Tibial nerve (tissue), 4 donors: ENCODE measurements around the gene MTTP. TPM values are rescaled to one million over a fixed set of nuclear protein-coding genes. Genes with fewer than 3 reads are reported as not detected.
A peak's percentile ranks its signal among the peaks of the same experiment; 100 is the strongest.

Experiments used
- DNase-seq, 2 donors: peaks; one replicate each; pipeline ENCODE4 v3.0.0-alpha.2; 2019; ENCODE audit warnings: low spot score in 2 of 2
- H3K27ac ChIP-seq, 4 donors: fragments of 200-600 bp; sonication (generic) in 3 of 4; one replicate each; pipeline ENCODE4 v1.5.1; 2017 to 2019; ENCODE audit warnings: mild to moderate bottlenecking in 1 of 4
- H3K27me3 ChIP-seq, 2 donors: fragments of 200-600 bp; sonication (generic) in 1 of 2; one replicate each; pipeline versions ENCODE4 v1.5.1 to v1.6.0; 2017 to 2019
- H3K36me3 ChIP-seq, 3 donors: fragments of 200-600 bp; sonication (generic); one replicate each; pipeline ENCODE4 v1.5.1; 2018 to 2019
- H3K4me1 ChIP-seq, 4 donors: fragments of 200-600 bp; sonication (generic) in 3 of 4; one replicate each; pipeline ENCODE4 v1.5.1; 2017 to 2019
- H3K4me3 ChIP-seq, 4 donors: fragments of 200-600 bp; sonication (generic) in 3 of 4; one replicate each; pipeline ENCODE4 v1.5.1; 2017 to 2019; ENCODE audit warnings: mild to moderate bottlenecking in 1 of 4, moderate library complexity in 1 of 4
- H3K9me3 ChIP-seq, 4 donors: fragments of 200-600 bp; sonication (generic) in 3 of 4; one replicate each; pipeline ENCODE4 v1.5.1; 2017 to 2019
- EP300 ChIP-seq, 2 donors: sonication (generic); formaldehyde crosslinking; IDR thresholded peaks; one replicate each; pipeline ENCODE4 v1.6.1; 2017; ENCODE audit warnings: antibody characterized with exemption in 2 of 2, mild to moderate bottlenecking in 1 of 2
- POLR2A ChIP-seq, 2 donors: fragments of 450-650 bp; IDR thresholded peaks; one replicate each; pipeline ENCODE4 v1.6.1; 2017; ENCODE audit warnings: antibody characterized with exemption in 2 of 2, mild to moderate bottlenecking in 2 of 2, moderate library complexity in 2 of 2
- WGBS, 2 donors: methylation state at CpG; one replicate each; pipeline ENCODE4 v1.1.5; 2018; 5-methylcytosine and 5-hydroxymethylcytosine counted together
- total RNA-seq, 4 donors: library from RNA; depleted of rRNA; stranded (reverse); fragments of >200 nt; gene quantifications; one replicate each; pipeline ENCODE4 v1.1.0, GENCODE V29; 2016
- TF ChIP-seq, protein P1 (sequence below), 5 experiments: fragments of 200-600 bp in 3 of 5; fragments of 450-650 bp in 2 of 5; sonication (generic) in 3 of 5; IDR thresholded peaks; one replicate each; pipeline ENCODE4 v1.5.1; 2016 to 2019; ENCODE audit warnings: antibody characterized with exemption in 5 of 5, mild to moderate bottlenecking in 3 of 5, moderate library complexity in 2 of 5

MTTP gene
- total RNA-seq, 4 donors from 2014 or later = 0.22 to 0.59 TPM; not detected in 2

DNA sequence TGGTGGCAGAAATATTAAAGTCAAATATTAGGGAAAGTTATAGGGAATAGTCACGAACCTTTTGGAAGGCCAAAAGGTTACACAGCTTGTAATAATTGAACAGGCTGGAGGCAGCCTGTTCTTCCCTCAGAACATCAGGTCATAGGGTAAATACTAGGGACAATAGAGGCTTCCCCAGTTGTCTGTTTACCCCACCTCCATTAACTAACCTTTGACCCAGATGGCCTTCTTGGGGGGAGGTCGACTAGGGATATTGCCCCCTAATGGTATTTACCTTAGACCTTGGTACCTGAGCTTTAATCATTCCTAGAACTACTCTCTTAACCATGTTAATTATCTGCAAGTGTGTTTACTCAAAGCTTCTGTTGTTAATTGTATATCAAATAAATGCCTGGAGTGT lies 37.8 kb upstream of the MTTP start:
- WGBS, 2 donors = 35 to 45% methylated on average over 2 of the region's 2 CpGs
- no peaks in the 10 kb centered on the region for H3K36me3 ChIP-seq
- no peak for DNase-seq

DNA sequence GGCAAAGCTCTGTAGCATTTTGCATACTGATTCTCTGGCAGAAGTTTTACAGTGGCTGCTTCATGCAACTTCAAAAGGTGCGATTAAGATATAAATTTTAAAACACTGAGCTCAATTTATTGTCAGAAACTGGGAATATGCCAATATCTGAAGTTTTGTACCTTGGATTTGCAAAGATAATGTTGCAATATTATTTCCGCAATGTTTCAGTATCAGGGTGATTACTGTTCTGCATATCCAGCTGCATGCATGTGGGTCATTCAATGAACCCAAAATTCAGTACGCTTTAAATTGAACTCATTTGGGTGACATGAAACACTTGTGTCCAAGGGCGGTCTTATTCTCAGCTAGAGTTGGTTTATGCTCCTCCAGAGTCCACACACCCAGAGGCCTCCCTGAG lies 37.0 kb upstream of the MTTP start:
- Histone ChIP-seq H3K4me1 (no peaks in the 10 kb centered on the region), H3K9me3 (peaks cover 0 to 9% (median 0%) of the 10 kb centered on the region in 4 donors), H3K4me3 (no peak overlapping the region), H3K27ac (no peak overlapping the region), H3K36me3 (no peaks in the 10 kb centered on the region), H3K27me3 (no peaks in the 10 kb centered on the region)
- TF ChIP-seq, protein P1, sequence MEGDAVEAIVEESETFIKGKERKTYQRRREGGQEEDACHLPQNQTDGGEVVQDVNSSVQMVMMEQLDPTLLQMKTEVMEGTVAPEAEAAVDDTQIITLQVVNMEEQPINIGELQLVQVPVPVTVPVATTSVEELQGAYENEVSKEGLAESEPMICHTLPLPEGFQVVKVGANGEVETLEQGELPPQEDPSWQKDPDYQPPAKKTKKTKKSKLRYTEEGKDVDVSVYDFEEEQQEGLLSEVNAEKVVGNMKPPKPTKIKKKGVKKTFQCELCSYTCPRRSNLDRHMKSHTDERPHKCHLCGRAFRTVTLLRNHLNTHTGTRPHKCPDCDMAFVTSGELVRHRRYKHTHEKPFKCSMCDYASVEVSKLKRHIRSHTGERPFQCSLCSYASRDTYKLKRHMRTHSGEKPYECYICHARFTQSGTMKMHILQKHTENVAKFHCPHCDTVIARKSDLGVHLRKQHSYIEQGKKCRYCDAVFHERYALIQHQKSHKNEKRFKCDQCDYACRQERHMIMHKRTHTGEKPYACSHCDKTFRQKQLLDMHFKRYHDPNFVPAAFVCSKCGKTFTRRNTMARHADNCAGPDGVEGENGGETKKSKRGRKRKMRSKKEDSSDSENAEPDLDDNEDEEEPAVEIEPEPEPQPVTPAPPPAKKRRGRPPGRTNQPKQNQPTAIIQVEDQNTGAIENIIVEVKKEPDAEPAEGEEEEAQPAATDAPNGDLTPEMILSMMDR (IDR thresholded peaks at IDR 0.05) = no peak
- TF ChIP-seq POLR2A (IDR thresholded peaks at IDR 0.05) (no peak), EP300 (IDR thresholded peaks at IDR 0.05) (no peak)
- DNase-seq = no peak
- WGBS, 2 donors = 75 to 88% methylated on average over 4 of the region's 4 CpGs

More for the DNA sequence above, 37.8 kb upstream of the MTTP start:
- Histone ChIP-seq H3K9me3 (peaks cover 0 to 6% (median 0%) of the 10 kb centered on the region in 4 donors), H3K4me3 (no peak overlapping the region), H3K27ac (no peak overlapping the region), H3K27me3 (no peaks in the 10 kb centered on the region), H3K4me1 (no peaks in the 10 kb centered on the region)
- TF ChIP-seq POLR2A (IDR thresholded peaks at IDR 0.05) (no peak), EP300 (IDR thresholded peaks at IDR 0.05) (no peak)
- TF ChIP-seq, protein P1 (IDR thresholded peaks at IDR 0.05) = no peak

GRCh38 chr4:99540277-99540939 lies 34.2 kb upstream of the MTTP start:
- DNase-seq = no peak
- Histone ChIP-seq H3K27ac (no peak overlapping the region), H3K36me3 (no peaks in the 10 kb centered on the region), H3K4me3 (no peak overlapping the region), H3K4me1 (no peaks in the 10 kb centered on the region), H3K9me3 (peaks cover 0 to 9% (median 0%) of the 10 kb centered on the region in 4 donors), H3K27me3 (no peaks in the 10 kb centered on the region)
- TF ChIP-seq EP300 (IDR thresholded peaks at IDR 0.05) = no peak
- TF ChIP-seq, protein P1 (IDR thresholded peaks at IDR 0.05) = no peak

DNA sequence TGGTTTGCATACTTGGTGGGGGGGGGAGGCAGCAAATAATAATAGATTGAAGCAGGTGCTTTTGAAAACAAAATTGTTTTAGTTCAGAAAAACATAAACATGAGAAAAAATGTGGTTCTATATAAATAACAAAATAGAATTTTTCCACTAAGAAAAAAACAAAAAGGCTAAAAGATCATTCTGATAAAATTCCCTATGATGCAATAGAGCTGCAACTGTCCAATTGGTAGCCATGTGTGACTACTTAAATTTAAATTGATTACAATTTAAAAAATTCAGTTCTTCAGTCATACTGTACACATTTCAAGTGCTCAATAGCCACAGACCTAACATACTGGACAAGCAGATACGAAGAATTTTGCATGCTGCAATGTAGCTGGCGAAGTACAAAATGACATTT lies 21.8 kb upstream of the MTTP start:
- Histone ChIP-seq H3K9me3 (no peaks in the 10 kb centered on the region), H3K4me1 (no peaks in the 10 kb centered on the region), H3K4me3 (no peak overlapping the region), H3K27me3 (no peaks in the 10 kb centered on the region), H3K27ac (no peak overlapping the region), H3K36me3 (peaks cover 0 to 28% (median 0%) of the 10 kb centered on the region in 3 donors)
- WGBS, 2 donors = 97 to 99% methylated on average over 2 of the region's 2 CpGs
- no peak for DNase-seq
- TF ChIP-seq POLR2A (IDR thresholded peaks at IDR 0.05) = no peak
- TF ChIP-seq, protein P1 (IDR thresholded peaks at IDR 0.05) = no peak
- no peak for TF ChIP-seq EP300 (IDR thresholded peaks at IDR 0.05)

DNA sequence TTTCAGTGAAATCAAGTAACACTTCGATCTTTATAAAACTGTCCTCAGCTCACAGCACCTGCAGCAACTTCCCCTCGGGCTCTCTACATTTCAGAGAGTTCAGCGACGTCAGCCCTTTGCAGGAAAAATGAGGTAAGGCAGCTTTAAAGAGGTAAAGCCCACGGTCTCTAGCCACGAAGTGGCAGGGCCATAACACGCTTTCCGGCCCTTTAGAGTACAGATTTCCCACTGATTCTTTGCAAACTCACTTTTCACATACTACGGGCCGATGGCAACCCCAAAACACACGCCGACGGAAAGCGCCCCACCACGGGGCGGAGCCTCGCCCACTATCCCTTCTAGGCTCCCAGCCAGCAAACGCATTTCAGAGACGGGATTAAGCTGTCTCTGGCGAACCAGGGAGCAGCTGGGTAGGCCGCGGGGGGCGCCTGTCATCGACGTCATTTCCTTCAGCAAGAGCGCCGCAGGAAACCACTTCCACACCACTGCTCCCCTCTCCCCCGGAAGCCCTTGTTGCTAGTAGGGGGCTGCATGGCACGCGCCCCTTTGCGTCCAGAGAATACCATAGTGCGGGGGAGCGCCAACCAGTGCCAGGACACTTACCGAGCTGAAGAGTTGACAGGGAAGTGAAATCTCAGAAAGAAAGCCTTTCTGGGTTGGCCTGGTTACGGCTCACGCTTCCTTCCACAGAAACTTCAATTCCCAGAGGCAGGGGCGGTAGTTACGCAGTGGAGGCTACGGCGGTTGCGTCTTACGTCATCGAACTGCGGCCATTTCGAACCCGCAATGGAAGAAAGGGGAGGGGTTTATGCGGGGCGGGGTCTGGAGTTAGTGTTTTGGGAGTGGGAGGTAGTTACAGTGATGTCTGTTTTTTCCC lies 11.1 kb upstream of the MTTP start, which contains the start of gene TRMT10A:
TSS of gene TRMT10A (minus strand) at position 730 of the 877 bp plus-strand sequence. CDS start 4,701 bp downstream, outside the sequence.
- peak; percentile 92 to 96 for DNase-seq
- H3K9me3 ChIP-seq = no peaks in the 10 kb centered on the region
- 0 to 1% methylated on average over 47 to 48 of the region's 48 CpGs for WGBS, 2 donors
- no peaks in the 10 kb centered on the region for H3K36me3 ChIP-seq
- H3K27ac ChIP-seq = peak within 1 kb of the TSS; percentile 86 to 96 (median 92)
- no peaks in the 10 kb centered on the region for H3K27me3 ChIP-seq
- peak within 1 kb of the TSS; percentile 46 to 66 (median 61) for H3K4me3 ChIP-seq
- TF ChIP-seq, protein P1 (IDR thresholded peaks at IDR 0.05) = peak in 3 of 5 experiments; percentile 10 to 35 (median 35)
- TF ChIP-seq POLR2A (IDR thresholded peaks at IDR 0.05) = peak; percentile 28 to 61
- TF ChIP-seq EP300 (IDR thresholded peaks at IDR 0.05) = peak; percentile 67 to 91
- peaks cover 0 to 10% (median 3%) of the 10 kb centered on the region in 4 donors for H3K4me1 ChIP-seq
